Measurements from ENCODE around the gene PLK3.
A peak's percentile ranks its signal among the peaks of the same experiment; 100 is the strongest.
"Not testable (repeated sequence)": the region's sequence is repeated elsewhere in the genome, so short reads cannot be mapped to it uniquely, and the experiment has no call there.

PLK3 gene

GRCh38 chr1:44788120-44788860 is 11.9 kb upstream of the PLK3 start, which contains the start of gene BEST4:
BEST4 (minus strand) TSS chr1:44788170; CDS start chr1:44787705, 465 bp downstream.
- no peak for DNase-seq

DNA sequence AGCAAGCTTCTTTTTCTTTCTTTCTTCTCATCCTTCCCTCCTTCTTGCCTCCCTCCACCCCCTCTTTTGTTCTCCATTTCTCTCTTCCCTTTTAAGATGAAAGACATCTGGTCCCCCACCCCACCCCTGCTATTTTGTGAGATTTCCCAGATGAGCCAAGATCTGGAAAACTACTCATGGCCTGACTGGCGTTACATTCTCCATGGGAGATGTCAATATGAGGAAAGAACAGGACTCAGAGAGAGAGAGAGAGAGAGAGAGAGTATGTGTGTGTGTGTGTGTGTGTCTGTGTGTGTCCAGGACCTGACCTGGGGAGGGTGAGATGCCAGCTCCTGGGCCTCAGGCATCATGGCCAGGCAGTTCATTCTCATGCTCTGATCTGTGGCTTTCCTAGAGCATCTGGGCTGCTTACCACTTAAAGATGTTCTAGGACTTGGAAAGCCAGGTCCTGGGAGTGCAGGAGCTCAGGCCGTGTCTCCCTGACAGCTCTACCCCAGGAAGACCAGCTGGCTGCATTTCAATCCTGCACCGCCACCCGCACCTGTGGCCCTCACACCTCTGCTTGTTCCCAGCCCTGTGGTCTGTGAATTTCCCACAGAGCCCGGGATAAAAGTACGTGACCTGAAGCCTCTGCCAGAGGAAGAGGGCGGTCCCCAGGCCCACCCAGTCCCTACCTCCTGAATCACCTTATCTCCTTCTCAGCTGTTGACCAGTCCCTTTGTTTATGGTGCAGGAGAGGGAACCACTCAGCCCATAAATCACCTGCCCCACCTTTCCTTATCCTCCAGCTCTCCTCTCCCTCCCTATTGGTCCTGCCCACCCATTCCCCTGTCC is 9.0 kb upstream of the PLK3 start:
- no peak for DNase-seq

DNA sequence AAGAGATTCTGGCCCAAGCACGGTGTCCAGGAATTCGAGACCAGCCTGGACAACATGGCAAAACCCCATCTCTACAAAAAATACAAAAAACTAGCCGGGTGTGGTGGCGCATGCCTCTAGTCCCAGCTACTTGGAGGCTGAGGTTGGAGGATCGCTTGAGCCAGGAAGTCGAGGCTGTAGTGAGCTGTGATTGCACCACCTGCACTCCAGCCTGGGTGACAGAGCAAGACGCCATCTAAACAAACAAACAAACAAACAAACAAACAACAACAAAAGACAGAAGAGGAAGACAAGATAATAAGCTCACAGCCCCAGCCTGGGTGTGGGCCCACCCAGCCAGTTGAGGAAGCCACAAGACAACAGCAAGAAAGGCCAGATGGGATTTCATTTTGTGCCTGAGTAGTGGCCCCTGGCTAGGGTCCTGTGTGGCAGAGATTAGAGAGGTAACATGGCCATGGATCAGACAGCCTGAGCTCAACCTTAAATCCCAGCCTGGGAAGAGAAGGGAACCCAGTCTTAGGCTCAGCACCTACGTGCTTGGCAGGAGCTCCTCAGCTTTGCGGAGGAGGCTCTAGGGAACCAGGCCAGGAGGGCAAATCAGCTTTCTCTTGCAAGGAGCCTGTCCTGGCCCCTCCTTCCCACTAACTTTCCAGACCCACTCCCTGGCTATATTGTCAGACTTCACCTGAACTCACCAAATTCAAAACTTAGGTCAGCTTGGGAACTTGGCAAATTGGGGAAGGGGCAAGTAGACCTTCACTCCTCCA is 7.3 kb upstream of the PLK3 start:
- no peak for DNase-seq

DNA sequence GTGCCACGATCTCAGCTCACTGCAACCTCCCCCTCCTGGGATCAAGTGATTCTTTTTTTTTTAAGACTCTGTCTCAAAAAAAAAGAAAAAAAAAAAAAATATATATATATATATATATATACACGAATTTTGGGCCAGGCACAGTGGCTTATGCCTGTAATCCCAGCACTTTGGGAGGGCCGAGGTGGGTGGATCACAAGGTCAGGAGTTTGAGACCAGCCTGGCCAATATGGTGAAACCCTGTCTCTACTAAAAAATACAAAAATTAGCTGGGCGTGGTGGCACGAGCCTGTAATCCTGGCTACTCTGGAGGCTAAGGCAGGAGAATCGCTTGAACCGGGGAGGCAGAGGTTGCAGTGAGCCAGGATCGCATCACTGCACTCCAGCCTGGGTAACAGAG is 2.3 kb upstream of the PLK3 start:
- DNase-seq, result not testable (repeated sequence)

DNA sequence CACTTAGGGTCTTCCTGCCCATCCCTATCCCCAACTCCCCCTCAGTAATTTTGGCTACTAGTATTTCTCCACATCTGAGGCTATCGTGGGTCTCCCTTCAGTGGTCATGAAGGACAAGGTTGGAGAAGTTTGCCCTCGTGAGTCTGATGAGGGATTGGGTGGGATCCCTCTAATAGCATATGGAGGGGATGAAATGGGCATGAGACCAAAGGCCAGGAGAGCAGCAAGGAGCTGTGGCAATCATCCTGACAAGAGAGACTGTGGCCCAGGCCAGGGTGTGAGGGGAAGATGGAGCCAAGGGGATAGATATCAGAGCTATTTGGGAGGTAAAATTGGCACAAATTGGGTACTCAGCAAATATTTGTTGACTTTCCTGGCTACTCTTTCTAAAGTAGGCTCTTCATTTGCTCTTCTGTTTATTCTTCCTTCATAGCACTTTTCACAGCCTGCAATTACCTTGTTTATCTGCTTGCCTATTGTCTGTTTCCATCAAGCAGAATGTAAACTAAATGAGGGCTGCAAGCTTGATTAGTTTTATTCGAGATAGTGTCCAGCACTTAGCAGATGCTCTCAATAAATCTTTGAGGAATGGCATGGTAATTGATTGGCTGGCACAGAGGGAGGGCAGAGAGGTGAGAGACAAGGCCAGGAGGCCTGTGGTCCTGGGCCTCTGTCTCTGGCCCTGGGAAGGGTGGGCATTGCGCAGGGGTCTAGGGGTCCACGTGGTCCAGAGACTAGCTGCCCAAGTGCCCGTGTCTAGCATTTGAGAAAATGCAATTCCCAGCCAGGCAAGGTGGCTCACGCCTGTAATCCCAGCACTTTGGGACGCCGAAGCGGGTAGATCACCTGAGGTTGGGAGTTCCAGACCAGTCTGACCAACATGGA is 1.5 kb upstream of the PLK3 start:
- DNase-seq, result no peak

- no peak for DNase-seq
These were observed 1.5 kb downstream of the PLK3 start for GRCh38 chr1:44801491-44802305.

- DNase-seq, result no peak
These were observed 2.3 kb downstream of the PLK3 start for GRCh38 chr1:44802306-44803061.

GRCh38 chr1:44803062-44803311 is 2.8 kb downstream of the PLK3 start:
- DNase-seq, result no peak

DNA sequence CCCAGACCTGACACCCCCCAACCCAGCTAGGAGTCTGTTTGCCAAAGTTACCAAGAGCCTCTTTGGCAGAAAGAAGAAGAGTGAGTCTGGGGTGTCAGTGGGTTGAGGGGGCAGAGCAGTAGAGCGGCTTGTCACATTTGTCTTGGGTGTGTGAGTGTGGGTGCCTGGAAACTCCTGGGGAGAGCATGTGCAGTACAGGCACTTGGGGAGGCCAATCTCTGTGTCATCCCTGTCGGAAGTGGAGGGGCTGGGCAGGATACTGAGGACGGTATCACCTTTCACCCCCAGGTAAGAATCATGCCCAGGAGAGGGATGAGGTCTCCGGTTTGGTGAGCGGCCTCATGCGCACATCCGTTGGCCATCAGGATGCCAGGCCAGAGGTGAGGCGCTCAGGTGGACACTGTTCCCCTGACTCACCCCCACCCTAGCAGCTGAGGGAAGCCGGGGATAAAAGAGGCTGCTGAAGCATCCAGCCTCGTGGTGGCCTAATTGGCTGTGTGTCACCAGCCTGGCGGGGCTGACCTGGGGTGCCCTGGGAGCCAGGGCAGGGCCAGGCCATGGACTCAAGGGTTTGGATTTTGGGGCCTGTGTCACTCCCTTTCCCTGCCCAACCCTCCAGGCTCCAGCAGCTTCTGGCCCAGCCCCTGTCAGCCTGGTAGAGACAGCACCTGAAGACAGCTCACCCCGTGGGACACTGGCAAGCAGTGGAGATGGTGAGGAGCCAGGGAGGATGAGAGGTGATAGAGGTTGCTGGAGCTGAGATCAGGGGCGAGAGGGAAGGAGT is 3.3 kb downstream of the PLK3 start:
- no peak for DNase-seq

GRCh38 chr1:44805311-44806024 is 5.3 kb downstream of the PLK3 start:
- DNase-seq, result no peak

DNA sequence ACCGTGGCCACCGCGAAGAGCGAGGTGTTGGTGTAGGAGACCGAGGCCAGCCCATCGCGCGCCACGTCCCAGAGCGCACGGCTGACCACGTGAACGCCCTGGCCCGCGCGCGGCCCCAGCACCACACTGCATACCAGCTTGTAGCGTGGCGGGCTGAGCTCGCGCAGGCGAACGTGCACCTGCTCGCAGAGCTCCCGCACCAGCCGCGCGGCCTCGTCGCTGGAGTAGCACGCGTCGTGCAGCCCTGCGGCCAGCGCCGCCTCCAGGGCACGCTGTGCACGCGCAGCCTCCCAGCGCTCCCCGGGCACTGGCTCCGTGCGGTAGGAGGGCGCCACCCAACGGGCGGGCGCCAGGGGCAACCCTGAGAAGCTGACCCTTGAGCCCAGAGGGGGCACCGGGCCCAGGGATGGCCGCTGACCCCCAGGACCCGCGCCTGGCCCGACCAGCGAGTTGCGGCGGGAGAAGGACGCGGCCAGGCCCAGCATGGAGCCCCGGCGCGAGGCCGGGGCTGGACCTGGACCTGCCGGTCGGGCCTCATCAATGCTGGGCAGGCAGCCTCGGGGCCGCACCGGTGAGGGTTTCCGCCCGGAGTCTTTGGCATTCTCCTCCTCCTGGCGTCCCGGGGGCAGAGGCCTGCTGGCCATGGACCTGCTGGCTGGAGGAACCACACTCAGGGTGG is 6.0 kb downstream of the PLK3 start:
- DNase-seq, result no peak

GRCh38 chr1:44806704-44807363 is 6.7 kb downstream of the PLK3 start, which contains the start of gene DYNLT4:
DYNLT4 (minus strand) TSS chr1:44807351; CDS start chr1:44806668, 683 bp downstream.
- no peak for DNase-seq

GRCh38 chr1:44807364-44808062 is 7.3 kb downstream of the PLK3 start:
- DNase-seq, result peak; percentile 89 to 90

DNA sequence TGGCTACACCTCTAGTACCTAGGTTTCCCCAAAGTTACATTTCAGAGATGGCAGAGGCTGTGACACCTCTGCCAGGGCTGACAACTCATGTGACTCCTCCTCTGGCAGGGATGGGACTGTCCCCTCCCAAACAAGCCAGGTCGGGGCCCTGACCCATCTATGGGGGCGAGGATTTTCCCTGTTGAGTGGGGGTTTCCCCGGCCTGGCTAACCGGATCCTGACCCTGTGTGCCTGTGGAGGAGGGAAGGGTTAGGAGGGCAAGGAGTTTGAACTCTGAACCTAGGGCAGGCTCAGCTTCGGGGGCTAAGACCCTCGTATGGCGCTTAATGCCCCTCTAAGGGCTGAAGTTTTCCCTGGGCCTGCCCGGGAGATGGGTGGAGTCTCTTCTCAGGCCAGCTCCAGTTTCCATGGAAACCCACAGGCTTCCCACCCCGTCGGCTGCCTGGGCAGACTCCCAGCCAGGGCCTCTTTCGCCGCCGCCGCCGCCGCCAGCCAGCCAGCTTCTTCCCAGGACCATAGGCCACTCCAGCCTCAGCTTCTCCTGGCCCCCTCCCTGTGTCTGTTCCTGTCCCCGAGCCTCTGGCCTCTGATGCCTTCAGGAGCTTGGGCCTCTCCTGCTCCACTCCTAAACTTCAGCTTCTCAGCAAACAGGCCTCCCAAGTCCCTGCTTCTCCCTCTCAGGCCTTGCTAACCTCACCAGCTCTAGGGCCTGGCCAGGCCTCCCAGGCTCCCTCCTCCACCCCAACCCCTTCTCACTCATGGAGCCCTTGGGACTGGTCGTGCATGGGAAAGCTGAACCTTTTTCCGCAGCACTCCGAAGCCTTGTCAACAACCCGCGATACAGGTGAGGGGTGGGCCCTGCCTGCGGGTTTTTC is 8.1 kb downstream of the PLK3 start, which contains the start of gene BTBD19:
BTBD19 (plus strand) TSS at position 461 of the 875 bp plus-strand sequence; CDS start at position 759, 298 bp downstream.
- peak in 1 of 2 experiments; percentile 52 for DNase-seq

DNA sequence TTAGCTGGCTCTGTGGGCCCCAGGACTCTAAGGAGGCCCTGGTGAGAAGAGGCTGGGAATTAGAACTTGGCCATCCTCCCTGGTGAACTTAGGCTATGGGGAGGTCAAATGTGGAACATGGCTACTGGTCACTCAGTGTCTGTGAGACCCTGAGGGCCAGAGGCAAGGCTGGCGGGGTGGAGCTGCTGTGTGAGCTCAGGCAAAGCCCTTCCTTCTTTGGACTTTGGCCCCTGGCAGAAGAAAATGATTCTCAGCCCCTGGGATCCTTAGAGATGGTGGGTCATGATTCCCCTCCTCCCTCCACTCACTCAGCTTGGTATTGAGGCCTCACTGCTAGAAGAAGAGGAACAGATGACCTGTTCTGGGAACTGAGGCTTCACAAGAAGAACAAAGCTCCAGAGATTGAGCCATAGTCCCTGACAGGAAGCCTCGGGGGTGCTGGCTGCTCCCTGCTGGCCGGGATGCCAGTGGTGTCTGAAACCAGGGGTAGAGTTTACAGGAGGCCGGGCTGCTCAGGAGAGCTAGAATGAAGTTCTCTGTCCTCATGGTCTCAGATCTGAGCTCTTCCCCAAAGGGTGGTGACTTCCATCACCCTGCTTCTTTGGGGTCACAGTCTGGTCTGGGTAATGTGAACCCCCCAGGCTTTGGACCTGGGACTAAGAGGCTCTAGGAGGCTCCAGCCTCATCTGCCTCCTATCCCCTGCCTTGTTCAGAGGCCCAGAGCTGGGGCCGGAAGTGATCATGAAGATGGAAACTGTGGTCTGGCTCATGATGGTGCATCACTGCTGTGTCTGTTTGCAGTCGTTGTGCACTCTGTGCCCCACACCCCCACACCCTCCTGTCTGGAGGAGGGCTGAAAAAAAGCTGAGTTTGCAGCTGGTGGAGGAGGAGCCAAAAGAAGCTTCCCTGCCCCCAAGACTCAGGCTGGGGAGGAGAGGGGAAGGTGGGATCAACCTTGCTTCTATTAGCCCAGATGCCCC is 9.1 kb downstream of the PLK3 start:
- DNase-seq, result no peak

All from SHP77 (cell line).